Smooth muscle cell (in vitro differentiated cells): Measurements from ENCODE around the gene IL17RD. TPM values are rescaled to one million over a fixed set of nuclear protein-coding genes. Genes with fewer than 3 reads are reported as not detected.

Source experiments
- DNase-seq: peaks from one replicate; lab custom pipeline; 2025; ENCODE audit not compliant: unreplicated experiment; lab: John Stamatoyannopoulos, UW
- H2AFZ ChIP-seq: fragments of 200-600 bp; sonication (generic); 2 replicates; pipeline ENCODE4 v1.6.0; 2016; ENCODE audit warnings: antibody characterized with exemption, low read depth, mild to moderate bottlenecking
- H3F3A ChIP-seq: fragments of 200-600 bp; sonication (generic); 2 replicates; pipeline ENCODE4 v1.6.0; 2017; ENCODE audit warnings: antibody characterized with exemption, low read depth
- H3K27ac ChIP-seq: fragments of 200-600 bp; sonication (generic); 2 replicates; pipeline ENCODE4 v1.5.1; 2016; ENCODE audit warnings: low read depth, mild to moderate bottlenecking
- H3K27me3 ChIP-seq: fragments of 200-600 bp; sonication (generic); 2 replicates; pipeline ENCODE4 v1.6.1; 2016; ENCODE audit warnings: low read depth, mild to moderate bottlenecking
- H3K36me3 ChIP-seq: fragments of 200-600 bp; sonication (generic); 2 replicates; pipeline ENCODE4 v1.5.1; 2016; ENCODE audit warnings: low read depth
- H3K4me1 ChIP-seq: fragments of 200-600 bp; sonication (generic); 2 replicates; pipeline ENCODE4 v1.5.1; 2016; ENCODE audit warnings: low read depth
- H3K4me2 ChIP-seq: fragments of 200-600 bp; sonication (generic); 2 replicates; pipeline ENCODE4 v1.6.0; 2016; ENCODE audit warnings: mild to moderate bottlenecking
- H3K4me3 ChIP-seq: fragments of 200-600 bp; sonication (generic); 2 replicates; pipeline ENCODE4 v1.5.1; 2016; ENCODE audit warnings: mild to moderate bottlenecking
- H3K79me2 ChIP-seq: fragments of 200-600 bp; sonication (generic); 2 replicates; pipeline ENCODE4 v1.6.0; 2016; ENCODE audit warnings: low read depth, mild to moderate bottlenecking
- H3K9ac ChIP-seq: fragments of 200-600 bp; sonication (generic); 2 replicates; pipeline ENCODE4 v1.6.0; 2016; ENCODE audit warnings: low read depth
- H3K9me3 ChIP-seq: fragments of 200-600 bp; sonication (generic); replicated peaks from 2 replicates; pipeline ENCODE4 v1.5.1; 2016; ENCODE audit warnings: low read depth
- H4K20me1 ChIP-seq: fragments of 200-600 bp; sonication (generic); 2 replicates; pipeline ENCODE4 v1.6.0; 2016; ENCODE audit warnings: low read depth
- WGBS: methylation state at CpG from one replicate; pipeline ENCODE4 v1.1.7; 2016; ENCODE audit warnings: low lambda C conversion rate; 5-methylcytosine and 5-hydroxymethylcytosine counted together
- polyA plus RNA-seq: library from polyadenylated mRNA; unstranded; fragments of >200 nt; fragmentation: Nextera tagmentation; extraction: Ambion mirVana; gene quantifications from 2 replicates; pipeline ENCODE4 v1.2.1, GENCODE V29; 2016
- total RNA-seq: library from RNA; depleted of rRNA; stranded (reverse); fragments of >200 nt; gene quantifications from 2 replicates; pipeline ENCODE4 v1.2.3, GENCODE V29; 2014
- TF ChIP-seq, protein P1 (sequence below): fragments of 200-600 bp; sonication (generic); IDR thresholded peaks from 2 replicates; pipeline ENCODE4 v1.5.1; 2017; ENCODE audit warnings: borderline replicate concordance, mild to moderate bottlenecking, antibody characterized with exemption; ENCODE audit not compliant: insufficient read depth, poor library complexity, severe bottlenecking

The IL17RD gene
- total and polyA plus RNA-seq, 2 experiments from 2014 or later = 0.59 to 1.9 TPM

DNA sequence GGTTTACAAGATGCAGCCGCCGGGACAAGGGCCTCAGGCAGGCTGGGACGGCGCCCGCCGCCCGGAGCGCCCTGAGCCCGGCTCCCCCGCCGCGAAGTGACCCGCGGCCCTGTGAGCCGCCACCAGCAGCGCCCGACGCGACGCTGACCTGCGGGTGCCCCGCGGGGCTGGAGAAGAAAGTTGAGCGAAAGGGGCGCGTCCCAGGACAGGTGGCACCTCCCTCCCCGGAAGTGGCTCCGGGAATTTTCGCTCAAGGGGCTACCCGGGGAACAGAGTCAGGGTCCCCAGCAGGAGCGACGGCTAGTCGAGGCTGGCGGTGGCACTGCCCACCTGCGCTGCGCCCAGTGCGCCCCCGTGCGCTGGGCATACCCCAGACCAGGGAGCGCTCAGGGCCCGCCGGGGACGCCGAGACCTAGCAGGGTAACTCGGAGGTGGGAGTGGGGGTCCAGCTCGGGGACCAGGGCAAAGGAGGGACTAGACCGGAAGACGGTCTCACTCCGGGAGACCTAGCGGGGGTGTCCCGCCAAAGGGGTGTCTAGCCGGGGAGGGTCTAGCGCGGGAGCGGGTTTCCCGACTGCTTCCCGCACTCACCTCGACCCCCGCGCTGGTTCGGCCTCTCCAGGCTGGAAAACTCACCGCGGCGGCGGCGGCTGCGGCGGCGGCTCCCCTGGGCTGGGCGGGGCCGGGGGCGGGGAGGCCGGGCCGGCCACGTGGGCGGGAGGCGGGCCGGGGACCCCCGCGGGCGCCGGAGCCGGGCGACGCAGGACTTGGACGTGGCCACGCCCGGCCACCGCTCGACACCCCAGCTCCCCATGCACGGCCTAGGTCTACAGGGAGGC lies 86.3 kb downstream of the IL17RD start:
- peaks cover 3% of the 10 kb centered on the region for H3K4me1 ChIP-seq
- H3K79me2 ChIP-seq = no peaks in the 10 kb centered on the region
- H3K27ac ChIP-seq = no peak overlapping the region

DNA sequence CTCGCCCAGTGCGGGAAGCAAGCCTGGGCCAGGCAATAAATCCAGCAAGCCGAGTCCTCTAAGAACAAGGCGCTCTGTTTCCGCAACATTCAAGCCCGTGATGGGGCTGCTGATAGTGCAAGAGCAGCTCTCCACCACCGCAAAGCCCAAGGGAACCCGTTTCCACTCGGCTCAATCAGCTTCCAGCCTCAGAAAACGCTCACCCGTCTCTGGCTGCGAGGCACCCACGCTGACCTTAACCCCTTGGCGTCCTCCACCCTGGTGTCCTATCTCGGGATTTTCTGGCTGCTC lies 86.9 kb downstream of the IL17RD start:
- H3K79me2 ChIP-seq = no peaks in the 10 kb centered on the region
- under 1% methylated on average over 14 of the region's 15 CpGs for WGBS
- H3K4me3 ChIP-seq = peak overlapping the region; percentile 73
- no peak for DNase-seq
- H3K27ac ChIP-seq = no peak overlapping the region
- peaks cover 3% of the 10 kb centered on the region for H3K4me1 ChIP-seq
- peak overlapping the region; percentile 17 for H3K9ac ChIP-seq
- no peaks in the 10 kb centered on the region for H3F3A ChIP-seq
- peak overlapping the region; percentile 98 for H2AFZ ChIP-seq
- TF ChIP-seq, protein P1, sequence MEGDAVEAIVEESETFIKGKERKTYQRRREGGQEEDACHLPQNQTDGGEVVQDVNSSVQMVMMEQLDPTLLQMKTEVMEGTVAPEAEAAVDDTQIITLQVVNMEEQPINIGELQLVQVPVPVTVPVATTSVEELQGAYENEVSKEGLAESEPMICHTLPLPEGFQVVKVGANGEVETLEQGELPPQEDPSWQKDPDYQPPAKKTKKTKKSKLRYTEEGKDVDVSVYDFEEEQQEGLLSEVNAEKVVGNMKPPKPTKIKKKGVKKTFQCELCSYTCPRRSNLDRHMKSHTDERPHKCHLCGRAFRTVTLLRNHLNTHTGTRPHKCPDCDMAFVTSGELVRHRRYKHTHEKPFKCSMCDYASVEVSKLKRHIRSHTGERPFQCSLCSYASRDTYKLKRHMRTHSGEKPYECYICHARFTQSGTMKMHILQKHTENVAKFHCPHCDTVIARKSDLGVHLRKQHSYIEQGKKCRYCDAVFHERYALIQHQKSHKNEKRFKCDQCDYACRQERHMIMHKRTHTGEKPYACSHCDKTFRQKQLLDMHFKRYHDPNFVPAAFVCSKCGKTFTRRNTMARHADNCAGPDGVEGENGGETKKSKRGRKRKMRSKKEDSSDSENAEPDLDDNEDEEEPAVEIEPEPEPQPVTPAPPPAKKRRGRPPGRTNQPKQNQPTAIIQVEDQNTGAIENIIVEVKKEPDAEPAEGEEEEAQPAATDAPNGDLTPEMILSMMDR = no peak
- H3K27me3 ChIP-seq = no peaks in the 10 kb centered on the region
- peak overlapping the region; percentile 97 for H3K4me2 ChIP-seq
- H3K9me3 ChIP-seq = no peaks in the 10 kb centered on the region
- H4K20me1 ChIP-seq = peaks cover 5% of the 10 kb centered on the region
- no peaks in the 10 kb centered on the region for H3K36me3 ChIP-seq

More for the DNA sequence above, 86.3 kb downstream of the IL17RD start:
- peak overlapping the region; percentile 42 for H3K9ac ChIP-seq
- H4K20me1 ChIP-seq = peaks cover 5% of the 10 kb centered on the region
- no peaks in the 10 kb centered on the region for H3K27me3 ChIP-seq
- H3K9me3 ChIP-seq = no peaks in the 10 kb centered on the region
- no peaks in the 10 kb centered on the region for H3K36me3 ChIP-seq
- TF ChIP-seq, protein P1 = no peak
- H3K4me2 ChIP-seq = peak overlapping the region; percentile 97
- H2AFZ ChIP-seq = peak overlapping the region; percentile 98
- H3F3A ChIP-seq = no peaks in the 10 kb centered on the region
- WGBS = under 1% methylated on average over 48 of the region's 91 CpGs
- peak overlapping the region; percentile 73 for H3K4me3 ChIP-seq
- peak; percentile 32 for DNase-seq

DNA sequence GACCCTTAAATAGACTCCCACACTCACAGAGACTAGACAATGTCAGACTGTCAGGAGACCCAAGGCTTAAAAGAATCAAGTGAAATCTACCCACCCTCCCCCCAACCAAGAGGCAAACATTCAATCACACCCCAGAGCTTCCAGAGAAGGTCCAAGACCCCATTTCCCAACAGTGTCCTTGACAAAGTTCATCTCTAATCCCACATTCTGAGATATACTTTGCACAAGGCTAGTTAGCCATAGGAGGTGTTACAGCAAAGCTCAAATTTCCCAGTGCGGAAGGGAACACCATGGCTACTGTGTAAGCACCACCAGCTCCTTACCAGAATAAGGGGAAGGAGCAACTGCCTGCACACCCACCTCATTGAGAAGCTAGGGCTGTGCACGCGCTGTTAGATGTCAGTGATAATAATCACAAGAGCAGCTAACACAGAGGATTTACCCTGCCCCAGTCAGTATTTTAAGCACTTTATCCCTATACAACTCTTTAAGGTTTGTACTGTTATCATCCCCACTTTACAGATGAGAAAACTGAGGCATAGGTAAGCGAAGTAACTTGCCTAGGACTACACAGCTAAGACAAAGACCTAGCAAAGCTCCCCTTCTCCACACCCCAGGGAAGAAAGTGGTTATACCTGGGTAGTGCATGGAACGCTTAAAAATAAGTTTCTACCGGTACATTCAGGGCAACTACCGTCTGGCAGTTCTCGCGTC lies 87.4 kb downstream of the IL17RD start:
- Histone ChIP-seq H2AFZ (peak overlapping the region; percentile 98), H3K9ac (no peak overlapping the region), H3K9me3 (no peaks in the 10 kb centered on the region), H4K20me1 (peaks cover 5% of the 10 kb centered on the region), H3K27me3 (no peaks in the 10 kb centered on the region), H3K4me1 (peaks cover 3% of the 10 kb centered on the region), H3K36me3 (no peaks in the 10 kb centered on the region), H3K27ac (no peak overlapping the region), H3F3A (no peaks in the 10 kb centered on the region), H3K4me2 (peak overlapping the region; percentile 97), H3K79me2 (no peaks in the 10 kb centered on the region), H3K4me3 (peak overlapping the region; percentile 73)
- DNase-seq = no peak
- WGBS = 39% methylated on average over 9 of the region's 9 CpGs
- TF ChIP-seq, protein P1 = no peak
